Gastrocnemius medialis (tissue), 4 donors: ENCODE measurements around the gene GHITM. TPM values are rescaled to one million over a fixed set of nuclear protein-coding genes. Genes with fewer than 3 reads are reported as not detected.

ENCODE experiments used
- ATAC-seq, 2 donors: fragments of 150-250 bp; one replicate each; pipeline ENCODE4 v1.9.1; 2016
- DNase-seq, 2 donors: peaks; one replicate each; pipeline ENCODE4 v3.0.0-alpha.2; 2019
- H3K27ac ChIP-seq, 4 donors: fragments of 200-600 bp; sonication (generic); 1 replicate in 1 of 4; 2 replicates in 3 of 4; pipeline ENCODE4 v1.5.1; 2016 to 2018; ENCODE audit warnings: mild to moderate bottlenecking in 2 of 4, moderate library complexity in 1 of 4
- H3K27me3 ChIP-seq, 3 donors: fragments of 200-600 bp; sonication (generic) in 2 of 3; 1 replicate in 1 of 3; 2 replicates in 2 of 3; pipeline versions ENCODE4 v1.5.1 to v1.6.0; 2016 to 2019; ENCODE audit warnings: mild to moderate bottlenecking in 1 of 3, moderate library complexity in 1 of 3
- H3K36me3 ChIP-seq, 2 donors: fragments of 200-600 bp; sonication (generic) in 1 of 2; one replicate each; pipeline ENCODE4 v1.5.1; 2017 to 2018
- H3K4me1 ChIP-seq, 2 donors: fragments of 200-600 bp; sonication (generic) in 1 of 2; one replicate each; pipeline ENCODE4 v1.5.1; 2016 to 2017; ENCODE audit warnings: mild to moderate bottlenecking in 2 of 2
- H3K4me3 ChIP-seq, 4 donors: fragments of 200-600 bp; sonication (generic) in 3 of 4; 1 replicate in 1 of 4; 2 replicates in 3 of 4; pipeline ENCODE4 v1.5.1; 2016 to 2019; ENCODE audit warnings: mild to moderate bottlenecking in 2 of 4
- H3K9me3 ChIP-seq, 3 donors: fragments of 200-600 bp; sonication (generic) in 2 of 3; 1 replicate in 1 of 3; 2 replicates in 2 of 3; pipeline ENCODE4 v1.5.1; 2016 to 2019
- CTCF ChIP-seq, 5 experiments: fragments of 450-650 bp in 3 of 5; fragments of 200-600 bp in 2 of 5; sonication (generic) in 2 of 5; IDR thresholded peaks in 4 of 5; conservative IDR thresholded peaks in 1 of 5; 1 replicate in 4 of 5; 2 replicates in 1 of 5; pipeline ENCODE4 v1.5.1; 2016 to 2019; ENCODE audit warnings: antibody characterized with exemption in 5 of 5, mild to moderate bottlenecking in 3 of 5, moderate library complexity in 3 of 5
- POLR2A ChIP-seq, 2 donors: fragments of 450-650 bp; IDR thresholded peaks; one replicate each; pipeline ENCODE4 v1.6.1; 2017; ENCODE audit warnings: antibody characterized with exemption in 2 of 2, mild to moderate bottlenecking in 2 of 2, moderate library complexity in 2 of 2
- in situ Hi-C, 4 donors: fragments of 200-750 bp; cut with MboI; loops; one replicate each; pipeline versions ENCODE4 v1.15.0 to v1.8.0; 2017; ENCODE audit warnings: low sequenced_read_pairs in 4 of 4
- intact Hi-C: fragments of 100-400 bp; cut with DNase I; formaldehyde crosslinking; loops from one replicate; pipeline ENCODE4 v1.15.1; 2023; ENCODE audit warnings: low total_unique reads
- total RNA-seq, 4 donors: library from RNA; depleted of rRNA; stranded (reverse); fragments of >200 nt; gene quantifications; one replicate each; pipeline versions ENCODE4 v1.1.0 to v1.2.3, GENCODE V29; 2016

GHITM gene
- total RNA-seq, 4 donors from 2014 or later: 307 to 444 (median 358) TPM

- DNase-seq (no peak), ATAC-seq (no peak)
- Histone ChIP-seq H3K27me3 (no peaks in the 10 kb centered on the region), H3K9me3 (no peaks in the 10 kb centered on the region), H3K36me3 (peaks cover 0 to 47% of the 10 kb centered on the region in 2 donors), H3K4me1 (no peaks in the 10 kb centered on the region), H3K27ac (no peak overlapping the region), H3K4me3 (no peak overlapping the region)
- intact Hi-C loops (no loop called here), in situ Hi-C loops (no loop called here)
- no peak for TF ChIP-seq CTCF (IDR thresholded peaks at IDR 0.05 in 4 of 5, conservative IDR thresholded peaks at IDR 0.05 in 1 of 5)
- TF ChIP-seq POLR2A (IDR thresholded peaks at IDR 0.05): no peak
Observed at GRCh38 chr10:84155521-84155920, 16.2 kb downstream of the GHITM start.

DNA sequence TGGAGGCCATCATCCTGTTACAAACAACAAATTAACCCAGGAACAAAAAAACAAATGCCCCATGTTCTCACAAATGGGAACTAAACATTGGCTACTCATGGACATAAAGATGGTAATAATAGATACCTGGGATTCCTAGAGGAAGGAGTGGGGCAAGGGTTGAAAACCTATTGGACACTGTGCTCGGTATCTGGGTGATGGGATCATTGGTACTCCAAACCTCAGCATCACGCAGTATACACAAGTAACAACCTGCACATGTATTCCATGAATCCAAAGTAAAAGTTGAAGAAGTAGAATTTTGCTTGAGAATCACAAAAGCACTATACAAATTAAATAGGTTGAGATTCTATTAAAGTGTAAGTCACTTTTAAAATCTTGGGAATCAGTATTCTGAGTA, 16.7 kb downstream of the GHITM start:
- TF ChIP-seq CTCF (IDR thresholded peaks at IDR 0.05 in 4 of 5, conservative IDR thresholded peaks at IDR 0.05 in 1 of 5): no peak
- TF ChIP-seq POLR2A (IDR thresholded peaks at IDR 0.05): no peak
- no peak for ATAC-seq
- in situ Hi-C loops: no loop called here

DNA sequence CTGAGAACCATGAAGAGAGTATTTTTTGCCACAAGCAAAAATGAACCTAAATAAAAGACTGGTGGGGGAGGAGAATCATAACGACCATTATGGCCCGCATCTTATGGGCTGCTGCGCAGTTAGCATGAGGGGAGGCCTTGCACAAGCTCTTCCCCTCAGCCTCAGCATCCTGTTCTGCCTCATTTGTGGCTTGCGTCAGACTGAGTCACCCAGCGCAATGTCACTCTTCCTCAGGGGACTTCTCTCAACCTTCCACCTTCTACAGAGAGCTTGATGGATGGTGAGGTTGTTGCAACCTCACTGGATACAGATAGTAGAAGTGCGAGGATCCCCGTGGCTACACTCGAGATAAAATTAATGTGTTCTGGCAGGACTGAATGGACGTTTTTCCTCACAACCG, 17.5 kb downstream of the GHITM start:
- ATAC-seq (peak in 1 of 2 donors; percentile 37), DNase-seq (no peak)
- TF ChIP-seq POLR2A (IDR thresholded peaks at IDR 0.05) (no peak), CTCF (IDR thresholded peaks at IDR 0.05 in 4 of 5, conservative IDR thresholded peaks at IDR 0.05 in 1 of 5) (no peak)
- H3K36me3 ChIP-seq: peaks cover 0 to 34% of the 10 kb centered on the region in 2 donors
- H3K9me3 ChIP-seq: no peaks in the 10 kb centered on the region
- intact Hi-C loops: no loop called here
- no peak overlapping the region for H3K27ac ChIP-seq
- in situ Hi-C loops: no loop called here
- peaks cover 0 to 4% (median 3%) of the 10 kb centered on the region in 3 donors for H3K27me3 ChIP-seq
- H3K4me1 ChIP-seq: no peaks in the 10 kb centered on the region
- H3K4me3 ChIP-seq: no peak overlapping the region

More for the DNA sequence above, 16.7 kb downstream of the GHITM start:
- no peak overlapping the region for H3K27ac ChIP-seq
- no peak for DNase-seq
- peaks cover 0 to 42% of the 10 kb centered on the region in 2 donors for H3K36me3 ChIP-seq
- no peaks in the 10 kb centered on the region for H3K4me1 ChIP-seq
- no peaks in the 10 kb centered on the region for H3K27me3 ChIP-seq
- H3K9me3 ChIP-seq: no peaks in the 10 kb centered on the region
- intact Hi-C loops: no loop called here
- H3K4me3 ChIP-seq: no peak overlapping the region

DNA sequence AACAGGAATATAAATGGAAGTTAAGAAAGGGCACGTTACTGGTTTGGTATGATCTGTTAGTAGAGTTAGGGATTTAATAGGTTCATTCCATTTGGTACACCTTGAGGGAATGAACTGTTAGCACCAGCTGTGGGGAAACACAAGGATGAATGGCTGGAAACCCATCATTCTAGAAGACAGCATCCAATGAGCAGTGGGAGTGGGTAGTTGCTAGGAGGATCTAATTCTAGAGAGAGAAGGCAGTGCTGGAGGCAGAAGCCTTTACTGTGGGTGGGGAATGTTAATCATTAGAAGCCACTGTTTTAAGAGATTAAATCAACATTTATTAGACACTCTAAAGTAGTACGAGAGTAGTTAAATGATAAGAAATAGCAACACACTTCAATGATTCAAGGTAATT, 18.8 kb downstream of the GHITM start:
- H3K9me3 ChIP-seq: no peaks in the 10 kb centered on the region
- TF ChIP-seq CTCF (IDR thresholded peaks at IDR 0.05 in 4 of 5, conservative IDR thresholded peaks at IDR 0.05 in 1 of 5) (no peak), POLR2A (IDR thresholded peaks at IDR 0.05) (no peak)

DNA sequence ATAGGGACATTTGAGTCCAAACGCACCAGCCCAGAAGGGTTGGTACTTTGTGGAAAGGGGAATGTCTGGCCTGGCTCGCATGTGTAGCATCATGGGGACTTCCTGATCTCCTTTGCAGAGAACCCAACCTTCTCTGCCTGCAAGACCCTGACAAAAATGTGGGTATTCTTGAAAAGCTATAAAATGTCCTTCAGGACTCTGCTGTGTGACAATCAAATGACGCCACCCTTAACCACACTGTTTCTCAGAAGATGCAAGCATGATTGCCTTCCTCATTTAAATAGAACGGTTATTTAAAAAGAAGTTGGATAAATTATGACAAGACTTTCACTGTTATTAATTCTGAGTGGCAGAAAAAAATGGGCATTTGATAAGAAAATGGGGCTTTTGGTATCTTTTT, 19.2 kb downstream of the GHITM start:
- Histone ChIP-seq H3K27ac (no peak overlapping the region), H3K27me3 (peaks cover 5 to 7% (median 7%) of the 10 kb centered on the region in 3 donors), H3K4me3 (no peak overlapping the region), H3K4me1 (no peaks in the 10 kb centered on the region), H3K9me3 (no peaks in the 10 kb centered on the region), H3K36me3 (peaks cover 0 to 16% of the 10 kb centered on the region in 2 donors)
- in situ Hi-C loops (no loop called here), intact Hi-C loops (no loop called here)
- DNase-seq: no peak
- ATAC-seq: no peak
- no peak for TF ChIP-seq POLR2A (IDR thresholded peaks at IDR 0.05)
- TF ChIP-seq CTCF (IDR thresholded peaks at IDR 0.05 in 4 of 5, conservative IDR thresholded peaks at IDR 0.05 in 1 of 5): no peak

More for the DNA sequence above, 18.8 kb downstream of the GHITM start:
- intact Hi-C loops (no loop called here), in situ Hi-C loops (no loop called here)
- DNase-seq: no peak
- no peak for ATAC-seq
- no peaks in the 10 kb centered on the region for H3K4me1 ChIP-seq
- H3K36me3 ChIP-seq: peaks cover 0 to 21% of the 10 kb centered on the region in 2 donors
- H3K27me3 ChIP-seq: peaks cover 3 to 7% (median 5%) of the 10 kb centered on the region in 3 donors
- no peak overlapping the region for H3K4me3 ChIP-seq
- no peak overlapping the region for H3K27ac ChIP-seq
